ENCODE measurements around the gene KMO. TPM values are rescaled to one million over a fixed set of nuclear protein-coding genes. Genes with fewer than 3 reads are reported as not detected.

KMO gene
- total RNA-seq, 1 donor from 2014 or later: not detected

- no peak for TF ChIP-seq CTCF (IDR thresholded peaks at IDR 0.05)
- Histone ChIP-seq H3K27ac (no peak overlapping the region), H3K27me3 (no peaks in the 10 kb centered on the region), H3K9me3 (no peaks in the 10 kb centered on the region), H3K4me3 (no peak overlapping the region), H3K36me3 (no peaks in the 10 kb centered on the region), H3K4me1 (no peaks in the 10 kb centered on the region)
- intact Hi-C loops (cut with DNase I): no loop called here
- no peak for DNase-seq (ENCODE audit: low spot score in 2 of 2)
Measured at GRCh38 chr1:241598249-241598648, 66.1 kb downstream of the KMO start.

- Histone ChIP-seq H3K4me3 (no peak overlapping the region), H3K36me3 (no peaks in the 10 kb centered on the region), H3K4me1 (no peaks in the 10 kb centered on the region), H3K27ac (no peak overlapping the region), H3K9me3 (no peaks in the 10 kb centered on the region), H3K27me3 (no peaks in the 10 kb centered on the region)
- no peak for DNase-seq (ENCODE audit: low spot score in 2 of 2)
- intact Hi-C loops (cut with DNase I): no loop called here
- TF ChIP-seq CTCF (IDR thresholded peaks at IDR 0.05): no peak
Measured at GRCh38 chr1:241600496-241600901, 68.3 kb downstream of the KMO start.

GRCh38 chr1:241603731-241604245, 71.6 kb downstream of the KMO start:
- intact Hi-C loops (cut with DNase I): no loop called here
- Histone ChIP-seq H3K27me3 (no peaks in the 10 kb centered on the region), H3K36me3 (no peaks in the 10 kb centered on the region), H3K27ac (no peak overlapping the region), H3K4me1 (no peaks in the 10 kb centered on the region), H3K4me3 (no peak overlapping the region), H3K9me3 (no peaks in the 10 kb centered on the region)
- no peak for TF ChIP-seq CTCF (IDR thresholded peaks at IDR 0.05)
- DNase-seq (ENCODE audit: low spot score in 2 of 2): no peak

- TF ChIP-seq CTCF (IDR thresholded peaks at IDR 0.05): no peak
- Histone ChIP-seq H3K9me3 (no peaks in the 10 kb centered on the region), H3K4me3 (no peak overlapping the region), H3K4me1 (no peaks in the 10 kb centered on the region), H3K27me3 (no peaks in the 10 kb centered on the region), H3K27ac (no peak overlapping the region), H3K36me3 (no peaks in the 10 kb centered on the region)
- intact Hi-C loops (cut with DNase I): no loop called here
- no peak for DNase-seq (ENCODE audit: low spot score in 2 of 2)
Measured at GRCh38 chr1:241605146-241605805, 73.1 kb downstream of the KMO start.

- Histone ChIP-seq H3K27ac (no peak overlapping the region), H3K36me3 (no peaks in the 10 kb centered on the region), H3K4me1 (no peaks in the 10 kb centered on the region), H3K27me3 (no peaks in the 10 kb centered on the region), H3K9me3 (no peaks in the 10 kb centered on the region), H3K4me3 (no peak overlapping the region)
- DNase-seq (ENCODE audit: low spot score in 2 of 2): no peak
- intact Hi-C loops (cut with DNase I): no loop called here
- no peak for TF ChIP-seq CTCF (IDR thresholded peaks at IDR 0.05)
Measured at GRCh38 chr1:241606544-241606943, 74.4 kb downstream of the KMO start.
